ENCODE measurements around the gene PRKAA1.

Gene PRKAA1

DNA sequence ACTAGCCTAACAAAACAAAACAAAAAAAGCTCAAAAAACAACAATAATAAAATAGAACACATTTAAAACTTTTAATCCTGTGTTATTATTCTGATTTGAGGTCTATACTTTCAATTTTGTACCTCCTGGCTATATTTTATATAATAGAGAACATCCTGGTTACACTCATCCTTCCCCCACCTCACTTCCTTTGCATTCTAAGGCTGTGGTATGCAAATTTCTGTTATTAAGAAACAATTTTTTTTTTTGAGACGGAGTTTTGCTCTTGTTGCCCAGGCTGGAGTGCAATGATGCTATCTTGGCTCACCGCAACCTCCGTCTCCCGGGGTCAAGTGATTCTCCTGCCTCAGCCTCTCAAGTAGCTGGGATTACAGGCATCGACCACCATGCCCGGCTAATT lies 39.9 kb upstream of the PRKAA1 start:
- no peak overlapping the region for H3K9ac ChIP-seq (ENCODE audit: low read depth, low read length, poor library complexity, severe bottlenecking)
- no peaks in the 10 kb centered on the region; the same call in 1 of the 2 replicates for H3F3A ChIP-seq (ENCODE audit: low read depth)
- H3K27me3 ChIP-seq (ENCODE audit: insufficient read depth, low read length, poor library complexity, severe bottlenecking) = peaks cover 18% of the 10 kb centered on the region
- H3K4me3 ChIP-seq (ENCODE audit: low read length, poor library complexity, severe bottlenecking) = no peak overlapping the region
- no peak overlapping the region for H3K4me2 ChIP-seq (ENCODE audit: low read depth, low read length, poor library complexity, severe bottlenecking)
- H3K36me3 ChIP-seq (ENCODE audit: insufficient read depth, low read length) = peaks cover 12% of the 10 kb centered on the region; the same call in 1 of the 2 replicates
- H3K9me2 ChIP-seq (replicated peaks; ENCODE audit: low read depth, low read length) = no peaks in the 10 kb centered on the region
- peaks cover 18% of the 10 kb centered on the region for H4K20me1 ChIP-seq (ENCODE audit: insufficient read depth, low read length, poor library complexity, severe bottlenecking)
- H3K79me2 ChIP-seq (ENCODE audit: insufficient read depth, low read length) = peaks cover 26% of the 10 kb centered on the region
- peaks cover 31% of the 10 kb centered on the region for H3K4me1 ChIP-seq (ENCODE audit: insufficient read depth, low read length, poor library complexity, severe bottlenecking)
- H3K9me3 ChIP-seq (ENCODE audit: insufficient read depth, low read depth, low read length) = no peaks in the 10 kb centered on the region
- TF ChIP-seq EZH2phosphoT487 (IDR thresholded peaks at IDR 0.05; ENCODE audit: borderline replicate concordance) (no peak), CTCF (conservative IDR thresholded peaks at IDR 0.05; ENCODE audit: low read length) (no peak)
- no peak overlapping the region for H2AFZ ChIP-seq (ENCODE audit: low read length)

- Histone ChIP-seq H3K9ac (ENCODE audit: low read depth, low read length, poor library complexity, severe bottlenecking) (peak within 1 kb of the TSS; percentile 97), H2AFZ (ENCODE audit: low read length) (peak within 1 kb of the TSS; percentile 86), H3K36me3 (ENCODE audit: insufficient read depth, low read length) (peaks cover 42% of the 10 kb centered on the region), H3F3A (ENCODE audit: low read depth) (no peaks in the 10 kb centered on the region), H3K79me2 (ENCODE audit: insufficient read depth, low read length) (peaks cover 55% of the 10 kb centered on the region), H3K4me2 (ENCODE audit: low read depth, low read length, poor library complexity, severe bottlenecking) (peak within 1 kb of the TSS; percentile 98), H4K20me1 (ENCODE audit: insufficient read depth, low read length, poor library complexity, severe bottlenecking) (peaks cover 47% of the 10 kb centered on the region), H3K4me1 (ENCODE audit: insufficient read depth, low read length, poor library complexity, severe bottlenecking) (peaks cover 35% of the 10 kb centered on the region), H3K4me3 (ENCODE audit: low read length, poor library complexity, severe bottlenecking) (peak within 1 kb of the TSS; percentile 92), H3K27me3 (ENCODE audit: insufficient read depth, low read length, poor library complexity, severe bottlenecking) (peaks cover 11% of the 10 kb centered on the region), H3K9me3 (ENCODE audit: insufficient read depth, low read depth, low read length) (no peaks in the 10 kb centered on the region), H3K9me2 (replicated peaks; ENCODE audit: low read depth, low read length) (no peaks in the 10 kb centered on the region)
- TF ChIP-seq CTCF (conservative IDR thresholded peaks at IDR 0.05; ENCODE audit: low read length) = no peak
- TF ChIP-seq EZH2phosphoT487 (IDR thresholded peaks at IDR 0.05; ENCODE audit: borderline replicate concordance) = no peak
These were observed 36.9 kb upstream of the PRKAA1 start, which contains the start of gene RPL37 for GRCh38 chr5:40834849-40835787. TSS of gene RPL37 (minus strand) at chr5:40835222. CDS start at chr5:40835185, 37 bp downstream.

DNA sequence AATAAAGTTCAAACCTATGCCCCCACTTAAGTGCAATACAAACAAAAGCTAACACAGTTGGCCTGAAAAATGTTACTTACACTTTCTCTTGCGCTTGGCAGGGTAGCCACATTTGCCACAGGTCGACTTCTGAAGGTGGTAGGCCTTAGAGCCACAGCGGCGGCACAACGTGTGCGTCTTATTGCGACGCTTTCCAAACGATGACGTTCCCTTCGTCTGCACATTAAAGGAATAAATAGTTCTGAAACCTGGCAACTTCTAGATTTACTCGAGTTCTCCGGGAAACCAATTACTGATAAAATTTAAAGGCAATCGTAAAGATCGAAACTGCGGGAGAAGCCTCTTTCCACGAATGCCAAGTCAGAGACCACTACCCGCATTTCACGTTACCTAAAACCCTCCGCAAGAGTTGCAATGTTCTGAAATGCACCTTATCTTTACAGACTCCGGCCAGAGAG lies 36.2 kb upstream of the PRKAA1 start:
- Histone ChIP-seq H3K36me3 (ENCODE audit: insufficient read depth, low read length) (peaks cover 47% of the 10 kb centered on the region), H3K9me2 (replicated peaks; ENCODE audit: low read depth, low read length) (no peaks in the 10 kb centered on the region), H3K9ac (ENCODE audit: low read depth, low read length, poor library complexity, severe bottlenecking) (peak overlapping the region; percentile 97), H4K20me1 (ENCODE audit: insufficient read depth, low read length, poor library complexity, severe bottlenecking) (peaks cover 54% of the 10 kb centered on the region), H3K79me2 (ENCODE audit: insufficient read depth, low read length) (peaks cover 60% of the 10 kb centered on the region), H3K4me3 (ENCODE audit: low read length, poor library complexity, severe bottlenecking) (peak overlapping the region; percentile 92), H3K4me2 (ENCODE audit: low read depth, low read length, poor library complexity, severe bottlenecking) (peak overlapping the region; percentile 98), H3K4me1 (ENCODE audit: insufficient read depth, low read length, poor library complexity, severe bottlenecking) (peaks cover 39% of the 10 kb centered on the region), H2AFZ (ENCODE audit: low read length) (peak overlapping the region; percentile 63; the same call in 1 of the 2 replicates), H3K9me3 (ENCODE audit: insufficient read depth, low read depth, low read length) (no peaks in the 10 kb centered on the region), H3K27me3 (ENCODE audit: insufficient read depth, low read length, poor library complexity, severe bottlenecking) (peaks cover 11% of the 10 kb centered on the region), H3F3A (ENCODE audit: low read depth) (no peaks in the 10 kb centered on the region)
- TF ChIP-seq EZH2phosphoT487 (IDR thresholded peaks at IDR 0.05; ENCODE audit: borderline replicate concordance) = no peak
- TF ChIP-seq CTCF (conservative IDR thresholded peaks at IDR 0.05; ENCODE audit: low read length) = no peak

Measured in Loucy (cell line).